Umbilical cord (tissue), 2 donors: ENCODE results near the gene XXYLT1. TPM values are rescaled to one million over a fixed set of nuclear protein-coding genes. Genes with fewer than 3 reads are reported as not detected.
"Not testable (repeated sequence)": the region's sequence is repeated elsewhere in the genome, so short reads cannot be mapped to it uniquely, and the experiment has no call there.

ENCODE experiments used
- DNase-seq: peaks from one replicate; pipeline ENCODE4 v3.0.0-alpha.2; 2015; ENCODE audit warnings: low spot score
- total RNA-seq: library from RNA; depleted of rRNA; stranded (reverse); fragments of >200 nt; gene quantifications from one replicate; pipeline ENCODE4 v1.2.3, GENCODE V29; 2014; ENCODE audit warnings: low replicate concordance; ENCODE audit not compliant: insufficient read depth

The XXYLT1 gene
- total RNA-seq, 1 donor from 2014 or later = 21.4 TPM

DNA sequence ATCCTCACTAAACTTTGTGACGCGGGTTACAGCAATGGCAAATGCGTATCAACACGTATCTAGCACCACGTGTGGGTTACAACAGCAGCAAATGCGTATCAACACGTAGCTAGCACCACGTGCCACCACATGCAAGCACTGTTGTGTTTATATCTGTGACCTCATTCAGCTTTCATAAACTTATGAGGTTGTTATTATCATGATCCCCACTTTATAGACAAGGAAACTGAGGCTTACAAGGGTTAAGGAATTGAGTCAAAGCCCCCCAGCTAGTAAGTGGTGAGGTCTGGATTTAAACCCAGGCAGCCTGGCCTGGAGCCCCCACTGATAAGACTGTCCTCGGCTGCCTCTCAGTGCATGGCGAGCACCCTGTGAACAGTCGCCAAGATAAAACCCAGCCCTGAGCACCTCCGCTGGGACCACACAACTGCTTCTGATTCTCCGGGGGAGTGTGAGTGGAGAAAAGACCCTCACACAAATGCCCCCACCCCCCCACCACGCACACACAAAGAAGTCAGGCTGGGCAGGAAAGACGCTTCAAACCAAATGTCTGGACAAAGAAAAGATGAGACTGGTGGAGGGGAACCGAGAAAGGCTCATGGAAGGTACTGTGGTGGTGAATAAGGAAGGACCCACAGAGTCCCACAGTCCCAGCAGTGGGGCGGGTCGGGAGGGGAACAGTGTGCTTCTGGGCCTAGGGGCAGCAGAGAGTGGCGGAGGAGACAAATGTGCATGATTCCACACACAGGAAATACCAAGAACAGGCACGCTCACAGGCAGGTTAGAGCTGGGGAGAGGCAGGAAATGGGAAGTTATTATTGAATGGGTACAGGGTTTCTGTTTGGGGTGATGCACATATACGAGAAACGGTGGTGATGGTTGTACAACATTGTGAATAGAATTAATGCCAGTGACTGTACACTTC is 173.4 kb downstream of the XXYLT1 start:
- DNase-seq = no peak

DNA sequence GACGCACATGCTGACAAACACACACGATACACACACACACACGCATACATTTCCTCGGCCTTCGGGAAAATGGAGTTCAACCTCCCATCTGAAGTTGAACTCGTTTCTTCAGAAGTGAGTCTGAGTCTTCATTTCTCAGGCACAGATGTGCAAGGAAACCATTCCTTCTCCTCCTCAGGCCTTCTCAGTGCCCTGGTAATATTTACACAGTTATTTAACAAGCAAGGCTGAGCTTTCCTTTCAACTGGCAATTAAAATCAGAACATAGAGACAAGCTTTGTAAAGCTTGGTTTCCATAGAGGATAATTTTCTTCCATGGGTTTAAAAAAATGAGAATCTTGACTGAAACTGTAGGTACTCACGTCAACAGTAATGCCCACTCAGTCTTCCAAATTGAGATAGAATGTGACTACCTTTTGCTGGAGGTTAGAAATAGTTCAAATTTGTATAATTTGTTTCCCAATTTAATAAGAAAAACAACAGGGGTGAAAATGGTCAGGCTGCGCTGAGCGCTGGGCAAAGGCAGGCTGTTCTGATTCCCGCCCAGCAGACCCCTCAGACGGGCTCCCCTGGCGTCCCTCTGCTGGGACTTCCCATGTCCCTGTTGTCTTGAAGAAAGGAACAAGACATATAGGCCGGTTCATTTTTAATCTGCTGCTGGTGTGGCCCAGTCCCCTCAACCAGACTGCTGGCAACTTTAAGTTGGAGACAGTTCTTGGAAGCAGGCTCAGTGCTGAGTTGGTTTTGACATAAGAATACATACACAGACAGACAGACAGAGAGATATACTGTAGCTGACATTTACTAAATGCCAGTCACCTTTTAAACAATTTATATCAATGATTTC is 174.3 kb downstream of the XXYLT1 start:
- DNase-seq = no peak

DNA sequence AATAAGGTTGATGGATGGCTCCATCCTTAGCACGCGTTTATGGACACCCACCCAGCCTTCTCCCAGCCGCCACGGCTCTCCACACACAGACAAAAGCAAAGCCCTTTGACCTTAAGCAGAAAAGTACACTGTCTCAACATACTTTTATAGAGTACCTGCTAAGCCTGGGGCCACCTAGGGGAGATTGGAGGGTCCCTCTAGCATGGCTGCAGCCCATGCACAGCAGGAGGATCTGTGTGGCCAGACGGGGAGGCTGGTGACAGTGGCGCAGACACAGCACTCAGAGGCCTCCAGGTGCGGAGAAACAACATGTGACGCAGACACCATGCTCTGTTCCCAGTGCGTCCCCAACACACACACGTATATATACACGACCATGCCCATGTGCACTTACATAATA is 174.9 kb downstream of the XXYLT1 start:
- DNase-seq = no peak

DNA sequence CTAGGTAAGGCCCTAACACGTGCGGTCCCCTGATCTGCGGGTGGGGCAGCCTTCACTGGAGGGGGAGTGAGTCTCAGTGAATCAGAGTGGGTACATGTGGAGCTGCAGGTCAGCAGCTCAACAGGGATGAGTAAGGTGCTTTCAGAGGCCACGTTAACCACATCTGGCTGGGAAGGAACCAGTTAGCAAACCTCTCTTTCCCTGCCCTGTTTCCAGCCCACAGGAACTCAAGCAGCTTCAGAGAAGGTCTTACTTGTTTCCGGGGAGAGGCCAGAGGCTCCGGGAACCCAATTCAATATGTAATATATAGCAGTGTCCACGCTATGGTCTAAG is 175.3 kb downstream of the XXYLT1 start:
- DNase-seq = no peak

DNA sequence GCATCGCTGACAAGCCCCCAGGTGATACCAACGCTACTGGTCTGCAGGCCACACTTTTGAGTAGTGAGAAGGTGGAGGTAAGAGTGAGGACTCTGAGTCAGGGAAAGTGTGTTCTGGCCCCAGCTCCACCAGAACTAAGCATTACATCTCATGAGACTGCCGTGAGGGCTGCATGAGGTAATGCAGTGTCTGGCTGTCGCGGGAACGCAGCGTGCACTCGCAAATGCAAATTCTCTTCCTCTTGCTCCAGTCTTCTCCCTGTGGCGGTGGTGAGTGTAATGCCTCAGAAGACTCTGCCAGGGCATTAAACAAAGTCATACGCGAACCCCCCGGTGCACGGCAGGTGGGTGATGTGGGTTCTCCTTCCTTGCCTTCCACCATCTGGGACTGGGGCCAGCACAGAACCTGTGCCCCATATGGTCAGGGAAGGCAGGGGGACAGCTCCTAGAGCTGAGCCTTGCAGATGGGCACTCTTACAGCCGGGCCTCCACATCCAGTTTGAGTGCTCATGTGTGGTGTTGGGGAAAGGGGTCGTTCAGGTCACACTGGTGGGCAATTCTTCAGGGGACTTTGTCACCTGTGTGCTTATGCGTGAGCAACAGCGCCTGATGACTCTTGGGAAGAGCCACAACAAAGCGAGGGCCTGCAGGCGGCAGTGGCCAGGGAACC is 175.8 kb downstream of the XXYLT1 start:
- no peak for DNase-seq

DNA sequence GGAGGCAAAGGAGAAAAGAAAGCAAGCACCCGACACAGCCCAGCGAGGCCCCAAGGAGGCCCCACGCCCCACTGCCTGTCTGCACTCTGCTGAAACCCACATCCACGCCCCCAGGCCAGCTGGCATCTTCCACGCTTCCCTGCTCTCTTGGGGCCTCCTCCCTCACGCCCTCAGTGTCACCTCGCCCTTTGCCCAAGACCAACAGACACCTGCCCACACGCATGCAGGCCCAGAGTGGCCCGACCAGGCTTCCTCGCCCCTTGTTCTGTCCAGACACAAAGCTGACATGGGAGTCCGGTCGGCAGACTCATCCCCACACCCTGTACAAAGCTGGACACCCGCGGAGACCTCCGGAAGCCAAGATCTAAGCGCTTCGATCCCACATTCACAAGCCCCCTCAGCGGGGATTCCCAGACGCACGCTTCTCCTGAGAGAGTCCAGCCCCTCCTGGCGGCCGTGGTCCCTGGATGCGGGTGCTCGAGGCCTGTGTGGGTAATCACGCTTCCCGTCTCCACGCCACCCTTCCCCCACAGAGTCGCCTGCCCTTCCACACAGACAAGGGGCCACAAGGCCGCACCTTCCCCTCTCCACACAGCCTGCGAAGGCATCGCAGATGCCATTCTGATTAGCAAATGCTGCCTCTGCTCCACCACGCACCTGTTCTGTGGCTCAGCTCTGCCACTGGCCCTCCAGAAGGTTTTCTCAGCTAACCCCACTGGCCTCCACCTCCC is 176.6 kb downstream of the XXYLT1 start:
- DNase-seq = peak; percentile 71

DNA sequence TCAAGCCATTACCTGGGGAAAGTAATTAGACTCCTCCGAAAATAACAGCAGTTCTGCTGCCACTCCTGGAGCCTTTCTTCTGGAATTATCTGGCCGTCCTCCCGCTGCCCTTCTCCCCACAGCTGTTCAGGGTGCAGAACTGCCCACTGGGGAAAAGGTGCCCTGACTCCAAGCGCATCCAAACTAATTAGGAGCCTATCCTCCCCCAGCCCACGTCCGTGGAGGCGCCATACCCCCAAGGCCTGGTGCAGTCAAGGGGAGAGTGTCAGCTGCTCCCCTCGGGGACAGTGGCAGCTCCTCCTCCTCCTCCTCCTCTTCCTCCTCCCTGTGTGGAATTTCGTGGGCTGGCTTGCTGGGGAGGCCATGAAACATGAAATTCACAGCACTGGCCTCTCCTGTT is 177.2 kb downstream of the XXYLT1 start:
- DNase-seq = no peak

DNA sequence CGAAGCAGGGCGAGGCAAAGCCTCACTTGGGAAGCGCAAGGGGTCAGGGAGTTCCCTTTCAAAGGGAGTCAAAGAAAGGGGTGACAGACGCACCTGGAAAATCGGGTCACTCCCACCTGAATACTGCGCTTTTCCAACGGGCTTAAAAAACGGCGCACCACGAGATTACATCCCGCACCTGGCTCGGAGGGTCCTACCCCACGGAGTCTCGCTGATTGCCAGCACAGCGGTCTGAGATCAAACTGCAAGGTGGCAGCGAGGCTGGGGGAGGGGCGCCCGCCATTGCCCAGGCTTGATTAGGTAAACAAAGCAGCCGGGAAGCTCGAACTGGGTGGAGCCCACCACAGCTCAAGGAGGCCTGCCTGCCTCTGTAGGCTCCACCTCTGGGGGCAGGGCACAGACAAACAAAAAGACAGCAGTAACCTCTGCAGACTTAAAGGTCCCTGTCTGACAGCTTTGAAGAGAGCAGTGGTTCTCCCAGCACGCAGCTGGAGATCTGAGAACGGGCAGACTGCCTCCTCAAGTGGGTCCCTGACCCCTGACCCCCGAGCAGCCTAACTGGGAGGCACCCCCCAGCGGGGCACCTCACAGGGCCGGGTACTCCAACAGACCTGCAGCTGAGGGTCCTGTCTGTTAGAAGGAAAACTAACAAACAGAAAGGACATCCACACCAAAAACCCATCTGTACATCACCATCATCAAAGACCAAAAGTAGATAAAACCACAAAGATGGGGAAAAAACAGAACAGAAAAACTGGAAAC is 182.9 kb downstream of the XXYLT1 start:
- DNase-seq = not testable (repeated sequence)

DNA sequence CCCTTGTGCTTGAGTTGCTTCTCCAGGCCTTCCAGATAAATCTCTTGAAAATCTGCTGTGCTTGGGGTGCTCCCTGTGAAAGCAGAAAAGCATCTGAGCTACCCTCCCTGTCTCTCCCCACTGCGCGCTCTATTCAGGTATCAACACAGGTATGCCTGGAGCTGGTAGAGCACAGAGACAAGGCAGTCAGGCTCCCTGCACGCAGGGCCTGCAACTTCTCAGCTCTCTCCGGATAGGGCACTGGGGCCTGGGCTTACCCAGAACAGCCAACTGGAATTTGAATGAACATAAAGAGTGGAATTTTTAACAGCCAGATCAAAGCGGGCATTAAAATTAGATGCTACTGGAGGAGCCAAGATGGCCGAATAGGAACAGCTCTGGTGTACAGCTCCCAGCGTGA is 183.6 kb downstream of the XXYLT1 start:
- no peak for DNase-seq

DNA sequence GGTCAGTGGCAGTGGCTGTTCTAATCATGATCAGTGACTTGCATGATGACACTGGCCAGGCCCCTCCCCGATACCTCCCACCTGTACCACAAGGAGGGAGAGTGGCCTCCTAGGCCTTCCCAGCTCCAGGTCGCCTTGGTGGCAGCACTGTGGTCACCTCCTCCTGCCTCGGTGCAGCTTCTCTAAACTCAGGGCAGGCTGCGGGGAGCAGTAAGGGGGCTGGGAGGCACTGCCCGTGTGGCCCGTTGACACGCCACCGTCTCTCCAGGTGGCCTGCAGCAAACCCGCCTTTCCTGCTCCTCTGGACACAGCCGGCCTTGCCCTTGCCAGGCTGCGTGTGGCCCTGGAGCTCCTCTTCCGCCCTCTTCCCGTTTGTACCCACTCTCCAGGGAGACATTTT is 184.1 kb downstream of the XXYLT1 start:
- DNase-seq = no peak

DNA sequence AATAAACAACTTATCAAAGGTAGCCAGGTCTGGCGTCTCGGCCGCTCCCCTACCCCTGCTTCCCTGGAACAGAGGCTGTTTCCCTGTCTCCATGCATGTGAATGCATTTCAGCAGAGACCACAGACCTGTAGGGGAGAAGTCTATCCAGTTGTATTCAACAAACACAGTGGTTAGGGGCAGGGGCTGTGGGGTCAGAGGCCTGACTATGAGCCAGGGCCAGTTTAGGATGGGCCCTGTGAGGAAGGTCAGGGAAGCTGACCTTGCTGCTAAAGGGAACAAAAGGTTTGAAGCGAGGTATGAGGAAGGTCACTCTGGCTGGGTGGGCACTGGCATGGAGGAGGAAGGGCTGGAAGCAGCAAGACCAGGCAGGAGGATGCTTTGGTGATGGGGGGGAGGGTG is 184.6 kb downstream of the XXYLT1 start:
- no peak for DNase-seq

DNA sequence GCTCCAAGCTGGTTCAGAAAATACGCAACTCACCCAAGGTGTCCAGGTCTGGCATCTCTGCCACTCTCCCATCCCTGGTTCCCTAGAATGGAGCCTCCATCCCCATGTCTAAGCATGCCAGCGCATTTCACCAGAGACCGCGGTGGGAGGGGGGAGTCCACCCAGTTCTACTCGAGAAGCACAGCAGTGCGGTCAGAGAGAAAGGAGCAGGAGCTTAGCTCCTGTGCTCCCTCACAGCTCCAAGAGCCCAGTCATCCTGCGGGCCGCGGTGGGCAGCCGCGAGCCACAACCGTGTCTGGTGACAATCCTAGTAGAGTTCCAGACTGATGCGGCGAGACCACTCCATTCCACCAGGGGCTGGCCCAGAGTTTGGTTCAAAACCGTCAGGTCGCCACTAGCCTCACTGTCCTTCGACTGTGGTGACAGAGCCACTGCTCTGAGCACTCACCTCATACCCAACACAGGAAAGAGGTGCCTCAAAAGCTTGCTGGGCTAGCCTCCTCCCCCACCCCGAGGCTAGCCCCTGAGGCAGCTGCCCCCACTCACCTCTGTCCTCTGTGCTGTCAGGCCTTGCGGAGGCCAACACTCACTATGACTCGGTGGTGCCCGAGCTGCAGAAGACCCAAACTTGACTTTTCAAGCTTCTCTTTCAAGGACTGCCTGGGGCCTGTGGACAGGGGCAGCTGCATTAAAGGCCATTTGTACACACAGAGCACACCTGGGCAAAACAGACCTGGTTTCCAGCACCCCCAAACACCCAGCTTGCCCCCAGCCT is 185.4 kb downstream of the XXYLT1 start:
- no peak for DNase-seq

DNA sequence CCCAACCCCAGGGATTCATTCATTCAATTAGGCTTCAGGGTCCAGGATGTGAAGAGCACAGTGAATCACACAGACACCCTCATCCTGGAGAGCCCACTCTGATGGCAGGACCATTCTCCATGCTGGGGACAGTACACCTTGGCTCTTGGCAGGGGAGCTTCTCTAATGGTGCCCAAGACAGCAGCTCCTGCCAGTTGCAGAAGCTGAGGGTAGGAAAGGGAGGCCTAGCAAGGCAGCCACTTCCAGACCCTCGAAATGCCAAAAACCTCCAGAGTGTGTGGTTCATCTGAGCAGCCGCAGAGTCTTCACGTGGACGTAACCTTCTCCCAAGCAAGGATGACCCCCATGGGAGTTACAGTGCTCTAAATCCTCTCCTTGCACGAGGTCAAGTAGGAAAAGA is 186.2 kb downstream of the XXYLT1 start:
- DNase-seq = no peak

DNA sequence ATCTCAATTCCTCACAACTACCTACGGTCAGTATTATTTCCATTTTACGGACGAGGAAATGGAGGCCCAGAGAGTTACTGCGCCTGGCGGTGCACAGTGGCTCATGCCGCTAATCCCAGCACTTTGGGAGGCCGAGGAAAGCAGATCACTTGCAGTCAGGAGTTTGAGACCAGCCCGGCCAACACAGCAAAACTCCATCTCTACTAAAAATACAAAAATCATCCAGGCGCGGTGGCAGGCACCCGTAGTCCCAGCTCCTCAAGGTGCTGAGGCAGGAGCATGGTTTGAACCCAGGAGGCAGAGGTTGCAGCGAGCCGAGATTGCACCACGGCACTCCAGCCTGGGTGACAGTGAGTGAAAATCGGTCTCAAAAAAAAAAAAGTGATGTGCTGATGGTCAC is 187.3 kb downstream of the XXYLT1 start:
- DNase-seq = no peak

DNA sequence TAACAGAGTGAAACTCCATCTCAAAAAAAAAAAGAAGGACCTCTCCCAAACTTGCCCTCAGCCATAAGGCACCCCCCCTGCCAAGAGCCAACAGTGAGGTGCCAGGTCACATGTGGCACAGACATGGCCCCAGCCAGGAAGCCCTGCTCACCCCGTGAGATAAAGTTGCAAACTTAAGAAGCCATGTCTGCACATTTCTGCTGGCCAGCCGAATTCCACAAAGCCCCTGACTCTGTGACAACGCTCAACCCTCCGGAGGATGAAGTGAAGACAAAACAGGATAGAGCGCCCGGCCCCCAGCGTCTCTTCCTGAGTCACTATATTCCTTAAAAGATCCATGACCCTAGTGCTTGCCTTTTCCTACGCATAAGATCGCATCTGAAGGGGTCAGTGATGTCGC is 188.1 kb downstream of the XXYLT1 start:
- DNase-seq = no peak

DNA sequence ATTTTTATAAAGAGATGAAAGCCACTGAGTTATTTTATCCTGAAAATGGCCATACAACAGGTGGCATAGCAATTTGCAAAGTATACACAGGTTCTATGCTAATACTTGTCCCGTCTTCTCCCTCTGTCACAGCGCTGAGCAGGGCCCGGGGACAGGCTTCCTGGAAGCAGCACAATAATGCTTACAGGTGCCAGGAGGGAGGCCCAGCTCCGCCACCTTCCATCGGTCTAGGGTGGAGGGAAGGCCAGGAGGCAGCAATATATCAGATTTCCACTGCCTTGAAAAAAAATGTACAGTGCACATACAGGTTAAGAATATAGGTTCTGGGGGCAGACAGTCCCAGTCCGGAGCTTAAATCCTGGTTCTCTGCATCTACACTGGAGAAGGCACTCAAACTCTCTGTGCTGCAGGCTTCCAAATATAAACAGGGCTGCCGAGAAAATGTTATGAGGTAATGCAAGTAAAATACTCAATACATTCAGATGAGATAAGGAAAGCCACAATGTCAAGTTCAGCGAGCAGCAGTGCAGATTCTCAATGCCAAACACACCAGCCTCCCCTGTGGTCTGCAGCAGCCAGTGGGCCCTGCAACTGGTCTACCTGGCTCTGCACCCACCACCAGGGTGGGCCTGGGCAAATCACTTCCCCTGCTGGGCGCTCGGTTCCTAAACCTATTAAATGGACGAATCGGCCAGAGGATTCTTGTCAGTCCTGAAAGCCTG is 189.6 kb downstream of the XXYLT1 start:
- DNase-seq = peak; percentile 47

DNA sequence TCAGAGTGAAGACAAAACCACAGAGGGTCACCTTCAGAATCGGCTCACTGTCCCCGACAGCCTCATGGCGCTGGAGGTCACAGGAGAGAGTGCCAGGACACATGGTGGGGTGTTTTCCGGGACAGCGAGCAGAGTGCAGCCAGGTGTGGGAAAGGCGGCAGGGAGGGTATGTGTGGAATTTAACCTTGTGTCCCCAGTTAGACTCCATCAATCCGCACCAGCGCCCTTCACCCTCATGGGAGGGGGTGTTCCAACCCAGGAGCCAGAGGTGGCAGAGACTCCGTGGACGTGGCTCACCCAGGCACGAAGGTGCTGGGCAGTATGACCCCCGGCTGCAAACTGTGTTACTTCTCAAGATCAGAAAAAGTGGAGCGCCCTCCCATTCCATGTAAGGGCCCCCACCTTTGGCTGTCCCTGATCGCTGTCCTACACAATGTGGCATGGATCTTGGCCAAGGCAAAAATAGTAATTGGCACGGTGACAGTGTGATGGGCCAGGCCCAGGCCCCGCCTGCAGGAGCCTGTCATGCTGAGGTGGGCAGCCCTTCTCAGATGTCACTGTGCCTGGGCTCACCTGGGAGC is 190.3 kb downstream of the XXYLT1 start:
- DNase-seq = no peak

DNA sequence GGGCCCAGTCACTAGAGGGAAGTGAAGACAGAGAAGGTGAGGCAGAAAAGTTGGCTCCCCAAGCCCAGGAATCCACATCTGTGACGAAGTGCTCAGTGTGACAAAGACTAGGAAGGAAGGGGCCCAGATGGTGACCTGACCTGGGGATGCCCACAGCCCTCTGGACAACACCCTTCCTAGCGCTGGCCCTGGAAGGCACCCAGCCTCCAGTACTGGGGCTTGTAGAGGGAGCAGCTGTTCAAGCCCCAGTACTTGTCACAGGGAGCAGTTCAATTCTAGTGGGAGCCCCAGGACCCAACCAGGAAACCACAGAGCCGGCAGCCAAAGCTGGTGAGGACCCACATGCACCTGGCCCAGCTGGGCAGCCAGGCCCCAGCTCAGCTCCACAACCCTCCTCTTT is 190.8 kb downstream of the XXYLT1 start:
- no peak for DNase-seq

DNA sequence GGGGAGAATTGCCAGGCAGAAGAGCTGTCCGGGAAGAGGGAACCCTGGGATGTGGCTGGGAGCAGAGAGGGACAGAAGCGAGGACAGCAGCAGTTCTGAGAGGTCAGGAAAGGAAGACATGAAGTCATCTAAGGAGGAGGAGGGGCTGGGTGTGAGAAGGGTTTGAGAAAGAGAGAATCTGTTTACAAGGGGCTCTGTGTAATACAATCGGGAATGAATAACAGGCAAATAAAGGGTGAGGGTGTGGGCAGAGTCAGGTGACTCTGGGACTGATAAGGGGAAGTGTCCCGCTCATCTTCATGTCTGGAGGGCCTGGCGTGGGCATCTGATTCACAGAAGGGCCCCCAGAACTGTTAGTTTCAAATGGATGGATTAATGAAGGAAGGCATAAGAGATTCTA is 191.3 kb downstream of the XXYLT1 start:
- DNase-seq = no peak
